H1 (cell line): ENCODE measurements around the gene DDX51. TPM values are rescaled to one million over a fixed set of nuclear protein-coding genes. Genes with fewer than 3 reads are reported as not detected.

ENCODE experiments used
- CTCF ChIA-PET: fragments of 300-600 bp; sonication (Branson Sonifier 250); formaldehyde crosslinking; loops from one replicate; lab custom pipeline; 2021; ENCODE audit not compliant: partially characterized antibody; lab: Charles Lee
- POLR2A ChIA-PET: fragments of 300-600 bp; sonication (Branson Sonifier 250); formaldehyde crosslinking; loops from one replicate; lab custom pipeline; 2021; ENCODE audit warnings: inconsistent platforms; ENCODE audit not compliant: partially characterized antibody; lab: Charles Lee
- DNase-seq, 2 experiments: peaks; one replicate each; pipeline versions ENCODE4 v3.0.0 to v3.0.0-alpha.2; 2010 to 2022; ENCODE audit warnings: low spot score in 2 of 2, low read depth in 1 of 2, mixed read lengths in 1 of 2
- FAIRE-seq: peaks from 2 replicates; lab custom pipeline; 2011; peaks lifted over from hg19 to GRCh38; lab: Jason Lieb, UNC
- H2AFZ ChIP-seq: 2 replicates; pipeline ENCODE4 v1.8.1; 2012; ENCODE audit warnings: low read length, inconsistent platforms
- H2AK5ac ChIP-seq: 2 replicates; pipeline ENCODE4 v1.6.1; 2013; ENCODE audit warnings: low read depth, low read length
- H2BK120ac ChIP-seq: replicated peaks from 2 replicates; pipeline ENCODE3; 2013; ENCODE audit warnings: low read depth, low read length, inconsistent platforms
- H2BK12ac ChIP-seq: 2 replicates; pipeline ENCODE4 v1.6.1; 2013; ENCODE audit warnings: low read depth, low read length
- H2BK15ac ChIP-seq: 2 replicates; pipeline ENCODE4 v1.6.1; 2013; ENCODE audit warnings: low read length
- H2BK20ac ChIP-seq: 2 replicates; pipeline ENCODE4 v1.6.1; 2013; ENCODE audit warnings: low read length
- H2BK5ac ChIP-seq: 2 replicates; pipeline ENCODE4 v1.6.1; 2013; ENCODE audit warnings: low read depth, low read length
- H3K14ac ChIP-seq: 2 replicates; pipeline ENCODE4 v1.6.1; 2013; ENCODE audit warnings: inconsistent platforms; ENCODE audit not compliant: insufficient read length
- H3K18ac ChIP-seq: 2 replicates; pipeline ENCODE4 v1.6.1; 2013; ENCODE audit warnings: low read length; ENCODE audit errors: extremely low read depth
- H3K23ac ChIP-seq: 2 replicates; pipeline ENCODE4 v1.6.1; 2013; ENCODE audit warnings: inconsistent platforms; ENCODE audit not compliant: insufficient read length
- H3K23me2 ChIP-seq: 2 replicates; pipeline ENCODE4 v1.6.1; 2013; ENCODE audit warnings: low read depth, low read length
- H3K27ac ChIP-seq: 2 replicates; pipeline ENCODE4 v1.6.1; 2011; ENCODE audit warnings: low read depth, low read length, inconsistent platforms
- H3K27me3 ChIP-seq, 4 experiments: replicated peaks in 1 of 4; 1 replicate in 1 of 4; 2 replicates in 3 of 4; pipeline versions ENCODE4 v1.6.1 to v1.8.1; 2011 to 2013; ENCODE audit warnings: low read length in 3 of 4, mild to moderate bottlenecking in 3 of 4, inconsistent platforms in 2 of 4, mixed read lengths in 2 of 4, moderate library complexity in 1 of 4; ENCODE audit not compliant: control insufficient read depth in 3 of 4, insufficient read depth in 3 of 4; ENCODE audit errors: extremely low read depth in 1 of 4
- H3K36me3 ChIP-seq, 4 experiments: 2 replicates each; pipeline versions ENCODE4 v1.6.1 to v1.8.1; 2011 to 2013; ENCODE audit warnings: mild to moderate bottlenecking in 4 of 4, low read length in 3 of 4, moderate library complexity in 2 of 4, control low read depth in 1 of 4, inconsistent platforms in 1 of 4; ENCODE audit not compliant: insufficient read depth in 4 of 4, control insufficient read depth in 2 of 4
- H3K4ac ChIP-seq: replicated peaks from 2 replicates; pipeline ENCODE3; 2013; ENCODE audit warnings: low read length, low read depth, mixed read lengths, inconsistent platforms; ENCODE audit not compliant: insufficient read length
- H3K4me1 ChIP-seq, 4 experiments: replicated peaks in 1 of 4; 1 replicate in 1 of 4; 2 replicates in 3 of 4; pipeline versions ENCODE4 v1.6.1 to v1.8.1; 2011 to 2013; ENCODE audit warnings: low read length in 3 of 4, inconsistent platforms in 2 of 4, mixed read lengths in 1 of 4; ENCODE audit not compliant: insufficient read depth in 4 of 4, control insufficient read depth in 3 of 4
- H3K4me2 ChIP-seq, 2 experiments: 2 replicates each; pipeline versions ENCODE4 v1.6.1 to v1.8.1; 2011 to 2013; ENCODE audit warnings: low read depth in 2 of 2, low read length in 2 of 2, control low read depth in 1 of 2, inconsistent platforms in 1 of 2, mild to moderate bottlenecking in 1 of 2; ENCODE audit not compliant: insufficient read depth in 1 of 2
- H3K4me3 ChIP-seq, 4 experiments: fragments of 200-600, 300-600 bp in 1 of 4; sonication (generic), shearing (Covaris generic), sonication (Bioruptor Twin) in 1 of 4; 2 replicates each; pipeline versions ENCODE4 v1.5.1 to v1.8.1; 2011 to 2016; ENCODE audit warnings: low read length in 4 of 4, low read depth in 3 of 4, control low read depth in 2 of 4, inconsistent platforms in 2 of 4, mild to moderate bottlenecking in 2 of 4, mixed read lengths in 1 of 4, moderate library complexity in 1 of 4; ENCODE audit not compliant: insufficient read depth in 2 of 4; ENCODE audit errors: extremely low read depth in 1 of 4
- H3K56ac ChIP-seq: replicated peaks from 2 replicates; pipeline ENCODE3; 2013; ENCODE audit warnings: low read depth, mild to moderate bottlenecking, mixed read lengths, low read length, inconsistent platforms; ENCODE audit not compliant: insufficient read length
- H3K79me1 ChIP-seq: 2 replicates; pipeline ENCODE4 v1.6.1; 2013; ENCODE audit warnings: low read depth, low read length, control low read depth
- H3K79me2 ChIP-seq, 2 experiments: 2 replicates each; pipeline versions ENCODE4 v1.6.1 to v1.8.1; 2012 to 2013; ENCODE audit warnings: low read length in 2 of 2, mild to moderate bottlenecking in 2 of 2, inconsistent platforms in 1 of 2; ENCODE audit not compliant: insufficient read depth in 2 of 2, control insufficient read depth in 1 of 2
- H3K9ac ChIP-seq, 4 experiments: replicated peaks in 1 of 4; 1 replicate in 1 of 4; 2 replicates in 3 of 4; pipeline versions ENCODE4 v1.6.1 to v1.8.1; 2011 to 2013; ENCODE audit warnings: low read depth in 3 of 4, low read length in 3 of 4, control low read depth in 2 of 4, mild to moderate bottlenecking in 2 of 4, moderate library complexity in 2 of 4, inconsistent platforms in 1 of 4; ENCODE audit errors: extremely low read depth in 1 of 4
- H3K9me3 ChIP-seq, 2 experiments: 2 replicates each; pipeline versions ENCODE4 v1.6.1 to v1.8.1; 2012 to 2013; ENCODE audit warnings: mild to moderate bottlenecking in 2 of 2, moderate library complexity in 2 of 2, control low read depth in 1 of 2, inconsistent platforms in 1 of 2, low read depth in 1 of 2, low read length in 1 of 2, mixed read lengths in 1 of 2; ENCODE audit not compliant: insufficient read depth in 2 of 2
- H4K20me1 ChIP-seq, 2 experiments: replicated peaks in 1 of 2; 2 replicates each; pipeline versions ENCODE3 to v1.8.1; 2011 to 2013; ENCODE audit warnings: inconsistent platforms in 2 of 2, low read length in 2 of 2, mild to moderate bottlenecking in 1 of 2; ENCODE audit not compliant: insufficient read depth in 2 of 2, control insufficient read depth in 1 of 2
- H4K5ac ChIP-seq: 2 replicates; pipeline ENCODE4 v1.6.1; 2013; ENCODE audit warnings: low read length, low read depth, mixed read lengths, inconsistent platforms; ENCODE audit not compliant: insufficient read length
- H4K8ac ChIP-seq: 2 replicates; pipeline ENCODE4 v1.8.0; 2013; ENCODE audit warnings: mild to moderate bottlenecking, moderate library complexity, low read length, inconsistent platforms; ENCODE audit not compliant: insufficient read depth; ENCODE audit errors: extremely low read depth
- H4K91ac ChIP-seq: replicated peaks from 2 replicates; pipeline ENCODE3; 2013; ENCODE audit warnings: low read length, mixed read lengths, inconsistent platforms; ENCODE audit not compliant: insufficient read length
- CHD2 ChIP-seq: IDR thresholded peaks from 2 replicates; pipeline ENCODE4 v1.6.1; 2012; ENCODE audit warnings: low read length, improper control_type of control experiment
- CREB1 ChIP-seq: IDR thresholded peaks from 2 replicates; pipeline ENCODE4 v1.6.1; 2012; ENCODE audit warnings: inconsistent platforms
- RAD21 ChIP-seq, 2 experiments: IDR thresholded peaks in 1 of 2; conservative IDR thresholded peaks in 1 of 2; 2 replicates each; pipeline ENCODE4 v1.6.1; 2011; ENCODE audit warnings: low read depth in 2 of 2, low read length in 2 of 2, improper control_type of control experiment in 1 of 2, inconsistent platforms in 1 of 2, mild to moderate bottlenecking in 1 of 2, moderate library complexity in 1 of 2
- SAP30 ChIP-seq: fragments of 300-600 bp; sonication (generic); IDR thresholded peaks from 2 replicates; pipeline ENCODE4 v1.7.1; 2012; ENCODE audit warnings: low read length, moderate library complexity, mild to moderate bottlenecking, inconsistent platforms; ENCODE audit not compliant: insufficient read depth, insufficient replicate concordance
- SIN3A ChIP-seq, 2 experiments: IDR thresholded peaks in 1 of 2; conservative IDR thresholded peaks in 1 of 2; 2 replicates each; pipeline ENCODE4 v1.6.1; 2011 to 2012; ENCODE audit warnings: low read length in 2 of 2, improper control_type of control experiment in 1 of 2, low read depth in 1 of 2, mild to moderate bottlenecking in 1 of 2
- SP4 ChIP-seq: IDR thresholded peaks from 2 replicates; pipeline ENCODE4 v1.6.1; 2012; ENCODE audit warnings: low read length, inconsistent platforms
- SRF ChIP-seq: IDR thresholded peaks from 2 replicates; pipeline ENCODE4 v1.6.1; 2011; ENCODE audit warnings: mild to moderate bottlenecking, low read depth, low read length, moderate library complexity
- TAF1 ChIP-seq: IDR thresholded peaks from 2 replicates; pipeline ENCODE4 v1.6.1; 2011; ENCODE audit warnings: mild to moderate bottlenecking, low read depth, low read length
- TBP ChIP-seq: IDR thresholded peaks from 2 replicates; pipeline ENCODE4 v1.6.1; 2011; ENCODE audit warnings: low read depth, low read length, improper control_type of control experiment
- WGBS, 2 experiments: shearing (Covaris generic) in 1 of 2; methylation state at CpG; one replicate each; pipeline versions ENCODE4 v1.1.6 to v1.1.7; 2013 to 2015; ENCODE audit warnings: low lambda C conversion rate in 2 of 2, mixed read lengths in 2 of 2, inconsistent platforms in 1 of 2, low coverage in 1 of 2, missing lambda C conversion rate in 1 of 2; ENCODE audit not compliant: insufficient replicate concordance in 2 of 2, insufficient coverage in 1 of 2, insufficient read length in 1 of 2; ENCODE audit errors: extremely low coverage in 1 of 2, missing lambda C conversion rate in 1 of 2; 5-methylcytosine and 5-hydroxymethylcytosine counted together
- polyA plus RNA-seq, 7 experiments: library from polyadenylated mRNA; depleted of rRNA in 3 of 7; stranded (reverse) in 5 of 7; unstranded in 2 of 7; fragments of >200 nt in 5 of 7; fragments of 200-250 nt in 2 of 7; gene quantifications; 1 replicate in 5 of 7; 2 replicates in 1 of 7; 4 replicates in 1 of 7; pipeline versions ENCODE4 v1.2.1 to v1.2.3, GENCODE V29; 2011 to 2013; ENCODE audit warnings: missing spikeins in 2 of 7, mixed read lengths in 2 of 7
- total RNA-seq: library from RNA; stranded (reverse); fragmentation: NEBNext Ultra II Directional; extraction: Animal tissue kit (Norgen Biotek cat#: 25700); gene quantifications from 2 replicates; pipeline ENCODE4 v1.2.1, GENCODE V29; 2021
- TF ChIP-seq, protein P1 (sequence below), 3 experiments: IDR thresholded peaks; 1 replicate in 2 of 3; 2 replicates in 1 of 3; pipeline versions ENCODE4 v1.5.1 to v1.6.1; 2011; ENCODE audit warnings: low read length in 3 of 3, mild to moderate bottlenecking in 3 of 3, inconsistent platforms in 2 of 3, low read depth in 1 of 3, moderate library complexity in 1 of 3; ENCODE audit not compliant: insufficient read depth in 1 of 3; ENCODE audit errors: control extremely low read depth in 1 of 3

Gene DDX51
- total and polyA plus RNA-seq, 2 of the 8 experiments (the other 6 are each of a cell fraction or from before 2014, with no cell fraction given): 11.2 to 24.4 TPM

DNA sequence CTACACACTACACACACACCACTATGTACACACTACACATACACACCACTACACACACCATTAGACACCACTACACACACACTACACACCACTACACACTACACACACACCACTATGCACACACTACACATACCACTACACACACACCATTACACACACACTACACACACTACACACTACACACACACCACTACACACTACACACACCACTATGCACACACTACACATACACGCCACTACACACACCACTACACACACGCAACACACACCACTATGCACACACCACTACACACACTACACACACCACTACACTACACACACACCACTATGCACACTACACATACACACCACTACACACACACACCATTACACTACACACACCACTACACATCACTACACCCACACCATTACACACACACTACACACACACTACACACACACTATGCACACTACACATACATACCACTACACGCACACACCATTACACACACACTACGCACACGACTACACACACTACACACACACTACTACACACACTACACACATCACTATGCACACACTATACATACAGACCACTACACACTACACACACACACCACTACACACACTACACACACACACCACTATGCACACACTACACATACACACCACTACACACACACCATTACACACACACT lies 13.8 kb upstream of the DDX51 start:
- peak overlapping the region; percentile 6; the same call in 1 of the 2 replicates for H2AK5ac ChIP-seq
- no peak overlapping the region for H3K4me3 ChIP-seq
- H3K14ac ChIP-seq: no peak overlapping the region
- H3K23ac ChIP-seq: no peak overlapping the region
- H2BK20ac ChIP-seq: no peak overlapping the region
- peaks cover 0 to 3% of the 10 kb centered on the region in 2 experiments; a peak in 1 of 4 replicates for H3K79me2 ChIP-seq
- peak overlapping the region; percentile 100 for H3K56ac ChIP-seq
- no peak overlapping the region for H3K4ac ChIP-seq
- 91 to 100% methylated on average over 5 of the region's 5 CpGs for WGBS, 2 experiments
- H3K79me1 ChIP-seq: peaks cover 10% of the 10 kb centered on the region; the same call in 1 of the 2 replicates
- ChIA-PET CTCF (no interaction called here), POLR2A (no interaction called here)
- no peak overlapping the region for H2BK5ac ChIP-seq
- peak overlapping the region in 2 of 4 experiments; percentile 19 to 22; a peak in 2 of 7 replicates for H3K9ac ChIP-seq
- peaks cover 8 to 25% (median 20%) of the 10 kb centered on the region in 4 experiments; a peak in 5 of 8 replicates for H3K36me3 ChIP-seq
- no peak overlapping the region for H2BK15ac ChIP-seq
- H3K4me2 ChIP-seq: no peak overlapping the region; a peak in 1 of 4 replicates
- H4K20me1 ChIP-seq: peaks cover 0 to 31% of the 10 kb centered on the region in 2 experiments
- H4K91ac ChIP-seq: peak overlapping the region; percentile 74
- DNase-seq (no peak), FAIRE-seq (no peak)
- H3K23me2 ChIP-seq: peaks cover 31% of the 10 kb centered on the region
- no peak overlapping the region for H2AFZ ChIP-seq
- no peak overlapping the region for H3K27ac ChIP-seq
- peaks cover 0 to 3% (median 1%) of the 10 kb centered on the region in 4 experiments; a peak in 4 of 7 replicates for H3K4me1 ChIP-seq
- H4K5ac ChIP-seq: no peak overlapping the region
- no peak overlapping the region for H3K18ac ChIP-seq
- H3K27me3 ChIP-seq: peaks cover 0 to 4% (median 0%) of the 10 kb centered on the region in 4 experiments; a peak in 3 of 7 replicates
- no peak overlapping the region; the same call in 1 of the 2 replicates for H4K8ac ChIP-seq
- peaks cover 0 to 20% of the 10 kb centered on the region in 2 experiments; a peak in 3 of 4 replicates for H3K9me3 ChIP-seq
- no peak overlapping the region for H2BK120ac ChIP-seq
- no peak overlapping the region for H2BK12ac ChIP-seq
- TF ChIP-seq SIN3A (conservative IDR thresholded peaks at IDR 0.05 in 1 of 2, IDR thresholded peaks at IDR 0.05 in 1 of 2; ENCODE audit: low read depth in 1 of 2, low read length in 2 of 2) (no peak), SAP30 (no peak), SRF (no peak), TBP (no peak), SP4 (no peak), RAD21 (IDR thresholded peaks at IDR 0.05 in 1 of 2, conservative IDR thresholded peaks at IDR 0.05 in 1 of 2; ENCODE audit: low read depth in 2 of 2, low read length in 2 of 2) (no peak), TAF1 (no peak), CHD2 (no peak), CREB1 (no peak)
- TF ChIP-seq, protein P1, sequence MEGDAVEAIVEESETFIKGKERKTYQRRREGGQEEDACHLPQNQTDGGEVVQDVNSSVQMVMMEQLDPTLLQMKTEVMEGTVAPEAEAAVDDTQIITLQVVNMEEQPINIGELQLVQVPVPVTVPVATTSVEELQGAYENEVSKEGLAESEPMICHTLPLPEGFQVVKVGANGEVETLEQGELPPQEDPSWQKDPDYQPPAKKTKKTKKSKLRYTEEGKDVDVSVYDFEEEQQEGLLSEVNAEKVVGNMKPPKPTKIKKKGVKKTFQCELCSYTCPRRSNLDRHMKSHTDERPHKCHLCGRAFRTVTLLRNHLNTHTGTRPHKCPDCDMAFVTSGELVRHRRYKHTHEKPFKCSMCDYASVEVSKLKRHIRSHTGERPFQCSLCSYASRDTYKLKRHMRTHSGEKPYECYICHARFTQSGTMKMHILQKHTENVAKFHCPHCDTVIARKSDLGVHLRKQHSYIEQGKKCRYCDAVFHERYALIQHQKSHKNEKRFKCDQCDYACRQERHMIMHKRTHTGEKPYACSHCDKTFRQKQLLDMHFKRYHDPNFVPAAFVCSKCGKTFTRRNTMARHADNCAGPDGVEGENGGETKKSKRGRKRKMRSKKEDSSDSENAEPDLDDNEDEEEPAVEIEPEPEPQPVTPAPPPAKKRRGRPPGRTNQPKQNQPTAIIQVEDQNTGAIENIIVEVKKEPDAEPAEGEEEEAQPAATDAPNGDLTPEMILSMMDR (IDR thresholded peaks at IDR 0.05; ENCODE audit: control extremely low read depth in 1 of 3, insufficient read depth in 1 of 3, low read depth in 1 of 3, low read length in 3 of 3): no peak
